Keratinocyte (primary cell): Measurements from ENCODE around the gene ARHGAP15.

ENCODE experiments used
- CTCF ChIP-seq, 3 experiments: IDR thresholded peaks in 1 of 3; conservative IDR thresholded peaks in 1 of 3; optimal IDR thresholded peaks in 1 of 3; 2 replicates in 2 of 3; 3 replicates in 1 of 3; pipeline versions ENCODE3 to v1.5.1; 2011; ENCODE audit warnings: low read length in 3 of 3, mild to moderate bottlenecking in 3 of 3, moderate library complexity in 2 of 3, control low read depth in 1 of 3, inconsistent platforms in 1 of 3; ENCODE audit not compliant: insufficient read depth in 2 of 3; ENCODE audit errors: extremely low read depth in 1 of 3
- EZH2 ChIP-seq: IDR thresholded peaks from one replicate; pipeline ENCODE4 v1.6.1; 2012; ENCODE audit warnings: inconsistent platforms, mild to moderate bottlenecking, low read length, moderate library complexity

- no peak for TF ChIP-seq CTCF (optimal IDR thresholded peaks at IDR 0.05 in 1 of 3, IDR thresholded peaks at IDR 0.05 in 1 of 3, conservative IDR thresholded peaks at IDR 0.05 in 1 of 3; ENCODE audit: extremely low read depth in 1 of 3, insufficient read depth in 2 of 3, low read length in 3 of 3)
- no peak for TF ChIP-seq EZH2
These were observed 390.3 kb downstream of the ARHGAP15 start for GRCh38 chr2:143519521-143519920.
